GM18868 (cell line): ENCODE results near the gene CD40LG.

Experiments
- ATAC-seq: cut with Tn5 transposase; IDR thresholded peaks from one replicate; pipeline ENCODE4 v1.9.1; 2021; ENCODE audit warnings: mild to moderate bottlenecking, moderate library complexity; ENCODE audit not compliant: unreplicated experiment

The CD40LG gene

GRCh38 chrX:136646602-136647239 lies 1.2 kb upstream of the CD40LG start:
- no peak for ATAC-seq

- ATAC-seq, result no peak
These were observed 2.9 kb downstream of the CD40LG start for GRCh38 chrX:136650811-136651210.

- no peak for ATAC-seq
These were observed 5.1 kb downstream of the CD40LG start for GRCh38 chrX:136652822-136653723.

- ATAC-seq, result no peak
These were observed 8.5 kb downstream of the CD40LG start for GRCh38 chrX:136656361-136656964.

- ATAC-seq, result no peak
These were observed 10.2 kb downstream of the CD40LG start for GRCh38 chrX:136658151-136658550.

GRCh38 chrX:136659174-136659573 lies 11.2 kb downstream of the CD40LG start:
- ATAC-seq, result no peak

- ATAC-seq, result no peak
These were observed 12.9 kb downstream of the CD40LG start for GRCh38 chrX:136660896-136661295.

- ATAC-seq, result no peak
These were observed 14.1 kb downstream of the CD40LG start for GRCh38 chrX:136662104-136662503.

GRCh38 chrX:136662976-136663375 lies 15.0 kb downstream of the CD40LG start:
- no peak for ATAC-seq

- peak; percentile 80 for ATAC-seq
These were observed 17.4 kb downstream of the CD40LG start for GRCh38 chrX:136665258-136665900.

- peak; percentile 56 for ATAC-seq
These were observed 18.1 kb downstream of the CD40LG start for GRCh38 chrX:136666088-136666487.

GRCh38 chrX:136667446-136668168 lies 19.6 kb downstream of the CD40LG start:
- ATAC-seq, result no peak

GRCh38 chrX:136671006-136671610 lies 23.1 kb downstream of the CD40LG start:
- ATAC-seq, result peak; percentile 35

- peak; percentile 39 for ATAC-seq
These were observed 26.5 kb downstream of the CD40LG start for GRCh38 chrX:136674270-136674985.

- ATAC-seq, result no peak
These were observed 31.6 kb downstream of the CD40LG start for GRCh38 chrX:136679531-136679930.

- ATAC-seq, result no peak
These were observed 36.2 kb downstream of the CD40LG start for GRCh38 chrX:136684120-136684519.

GRCh38 chrX:136687457-136687856 lies 39.5 kb downstream of the CD40LG start:
- ATAC-seq, result no peak

- ATAC-seq, result no peak
These were observed 41.5 kb downstream of the CD40LG start for GRCh38 chrX:136689436-136689835.

GRCh38 chrX:136691028-136691809 lies 43.3 kb downstream of the CD40LG start:
- peak; percentile 60 for ATAC-seq
